ENCODE results near the gene CDH23. TPM values are rescaled to one million over a fixed set of nuclear protein-coding genes. Genes with fewer than 3 reads are reported as not detected.

The CDH23 gene
- total RNA-seq, 2 donors from 2014 or later, result 1.4 to 1.6 TPM

- no peaks in the 10 kb centered on the region for H3K4me1 ChIP-seq
- TF ChIP-seq, protein P1, sequence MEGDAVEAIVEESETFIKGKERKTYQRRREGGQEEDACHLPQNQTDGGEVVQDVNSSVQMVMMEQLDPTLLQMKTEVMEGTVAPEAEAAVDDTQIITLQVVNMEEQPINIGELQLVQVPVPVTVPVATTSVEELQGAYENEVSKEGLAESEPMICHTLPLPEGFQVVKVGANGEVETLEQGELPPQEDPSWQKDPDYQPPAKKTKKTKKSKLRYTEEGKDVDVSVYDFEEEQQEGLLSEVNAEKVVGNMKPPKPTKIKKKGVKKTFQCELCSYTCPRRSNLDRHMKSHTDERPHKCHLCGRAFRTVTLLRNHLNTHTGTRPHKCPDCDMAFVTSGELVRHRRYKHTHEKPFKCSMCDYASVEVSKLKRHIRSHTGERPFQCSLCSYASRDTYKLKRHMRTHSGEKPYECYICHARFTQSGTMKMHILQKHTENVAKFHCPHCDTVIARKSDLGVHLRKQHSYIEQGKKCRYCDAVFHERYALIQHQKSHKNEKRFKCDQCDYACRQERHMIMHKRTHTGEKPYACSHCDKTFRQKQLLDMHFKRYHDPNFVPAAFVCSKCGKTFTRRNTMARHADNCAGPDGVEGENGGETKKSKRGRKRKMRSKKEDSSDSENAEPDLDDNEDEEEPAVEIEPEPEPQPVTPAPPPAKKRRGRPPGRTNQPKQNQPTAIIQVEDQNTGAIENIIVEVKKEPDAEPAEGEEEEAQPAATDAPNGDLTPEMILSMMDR (IDR thresholded peaks at IDR 0.05), result no peak
- no peaks in the 10 kb centered on the region for H3K36me3 ChIP-seq
- H3K9me3 ChIP-seq, result no peaks in the 10 kb centered on the region
- H3K9ac ChIP-seq (ENCODE audit: low read depth in 2 of 2, low read length in 2 of 2), result no peak overlapping the region
- H3K4me3 ChIP-seq, result no peak overlapping the region
- H3K27ac ChIP-seq, result no peak overlapping the region
- intact Hi-C loops (cut with DNase I), result no loop called here
- DNase-seq, result no peak
- H3K27me3 ChIP-seq, result no peaks in the 10 kb centered on the region
Measured at GRCh38 chr10:71471006-71471405, 74.3 kb downstream of the CDH23 start.

DNA sequence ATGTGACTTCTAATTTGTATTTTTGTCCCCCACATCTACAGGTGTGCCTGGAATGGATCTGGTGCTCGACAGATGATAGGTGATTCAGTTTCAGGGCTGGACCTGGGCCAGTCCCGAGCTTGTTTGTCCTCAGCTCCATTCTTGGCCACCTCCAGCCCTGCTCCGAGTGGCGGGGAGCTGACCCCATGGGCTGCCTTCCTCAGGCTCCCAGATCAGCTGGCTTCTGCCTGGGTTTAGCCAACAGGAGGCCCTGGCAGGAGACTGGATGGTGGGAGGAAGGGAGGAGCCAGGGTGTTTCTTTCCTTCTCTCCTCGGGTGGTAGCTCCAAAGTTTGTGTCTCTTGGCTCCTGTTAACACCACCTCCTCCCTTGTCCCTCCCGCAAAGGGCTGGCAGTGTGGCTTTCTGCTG is 75.2 kb downstream of the CDH23 start:
- intact Hi-C loops (cut with DNase I), result no loop called here
- no peak for DNase-seq
- Histone ChIP-seq H3K4me1 (no peaks in the 10 kb centered on the region), H3K27ac (no peak overlapping the region), H3K27me3 (no peaks in the 10 kb centered on the region), H3K36me3 (no peaks in the 10 kb centered on the region), H3K4me3 (no peak overlapping the region), H3K9me3 (no peaks in the 10 kb centered on the region), H3K9ac (ENCODE audit: low read depth in 2 of 2, low read length in 2 of 2) (no peak overlapping the region)
- TF ChIP-seq, protein P1 (IDR thresholded peaks at IDR 0.05), result no peak

- intact Hi-C loops (cut with DNase I), result no loop called here
- Histone ChIP-seq H3K9me3 (no peaks in the 10 kb centered on the region), H3K4me1 (no peaks in the 10 kb centered on the region), H3K27ac (no peak overlapping the region), H3K4me3 (no peak overlapping the region), H3K9ac (ENCODE audit: low read depth in 2 of 2, low read length in 2 of 2) (no peak overlapping the region), H3K36me3 (no peaks in the 10 kb centered on the region), H3K27me3 (no peaks in the 10 kb centered on the region)
- DNase-seq, result no peak
- TF ChIP-seq, protein P1 (IDR thresholded peaks at IDR 0.05), result no peak
Measured at GRCh38 chr10:71472466-71472865, 75.7 kb downstream of the CDH23 start.

DNA sequence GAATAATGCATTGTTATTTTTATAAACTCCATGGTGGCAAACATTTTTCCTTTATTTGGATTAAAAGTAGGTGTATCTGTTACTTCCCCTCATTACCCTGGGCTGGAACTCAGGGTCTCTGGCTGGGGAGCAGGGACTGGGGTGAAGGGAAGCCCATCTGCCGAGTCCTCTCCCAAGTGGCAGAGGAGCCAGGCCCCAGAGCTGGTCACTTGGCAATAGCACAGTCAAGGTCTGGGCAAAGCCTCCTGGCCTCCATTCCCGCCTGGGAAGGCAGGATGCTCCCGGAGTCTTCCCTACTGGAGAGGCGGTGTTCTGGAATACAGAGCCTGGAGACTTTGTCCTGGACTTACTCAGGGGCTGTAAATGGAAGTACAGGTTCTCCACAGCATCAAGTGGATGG is 76.2 kb downstream of the CDH23 start:
- Histone ChIP-seq H3K27me3 (no peaks in the 10 kb centered on the region), H3K9ac (ENCODE audit: low read depth in 2 of 2, low read length in 2 of 2) (no peak overlapping the region), H3K4me1 (no peaks in the 10 kb centered on the region), H3K9me3 (no peaks in the 10 kb centered on the region), H3K4me3 (no peak overlapping the region), H3K36me3 (no peaks in the 10 kb centered on the region), H3K27ac (no peak overlapping the region)
- no peak for DNase-seq
- intact Hi-C loops (cut with DNase I), result no loop called here
- TF ChIP-seq, protein P1 (IDR thresholded peaks at IDR 0.05), result no peak

GRCh38 chr10:71473671-71474599 is 77.2 kb downstream of the CDH23 start:
- no peaks in the 10 kb centered on the region for H3K27me3 ChIP-seq
- no peak for DNase-seq

More at GRCh38 chr10:71473671-71474599, 77.2 kb downstream of the CDH23 start:
- Histone ChIP-seq H3K4me3 (no peak overlapping the region), H3K4me1 (no peaks in the 10 kb centered on the region), H3K9me3 (no peaks in the 10 kb centered on the region), H3K27ac (no peak overlapping the region), H3K9ac (ENCODE audit: low read depth in 2 of 2, low read length in 2 of 2) (no peak overlapping the region), H3K36me3 (no peaks in the 10 kb centered on the region)
- intact Hi-C loops (cut with DNase I), result no loop called here
- TF ChIP-seq, protein P1 (IDR thresholded peaks at IDR 0.05), result no peak

Data from colonic mucosa (tissue), 4 donors.